K562 (cell line): ENCODE results near the gene POLN. TPM values are rescaled to one million over a fixed set of nuclear protein-coding genes. Genes with fewer than 3 reads are reported as not detected.

Experiments used
- ATAC-seq: fragments of 200-7000 bp; cut with Tn5 transposase; 3 replicates; pipeline ENCODE4 v1.9.1; 2020; ENCODE audit warnings: moderate library complexity
- BruUV-seq: library from RNA; stranded (reverse); fragments of 400-500 nt; replicated peaks from 2 replicates; lab custom pipeline; 2021; lab: Mats Ljungman, UMichigan
- CTCF ChIA-PET: fragments of 300-600 bp; formaldehyde crosslinking; extraction: SDS; loops from one replicate; lab custom pipeline; 2021; ENCODE audit warnings: low intra/inter-chr PET ratio; lab: Yijun Ruan, JAX
- POLR2A ChIA-PET: fragments of 300-600, 350-650 bp; sonication (Branson Sonifier 250); formaldehyde crosslinking; extraction: SDS; loops from one replicate; lab custom pipeline; 2021; ENCODE audit warnings: antibody characterized with exemption, inconsistent platforms; lab: Yijun Ruan, JAX
- DNase-seq, 4 experiments: peaks; one replicate each; pipeline versions ENCODE4 v3.0.0 to v3.0.0-alpha.2; 2011 to 2018; ENCODE audit warnings: low spot score in 3 of 4, mixed read lengths in 3 of 4; ENCODE audit errors: extremely low read depth in 1 of 4
- FAIRE-seq: peaks from 2 replicates; lab custom pipeline; 2011; peaks lifted over from hg19 to GRCh38; lab: Jason Lieb, UNC
- H2AFZ ChIP-seq: 2 replicates; pipeline ENCODE4 v1.6.0; 2011; ENCODE audit warnings: low read depth, low read length, control low read depth, inconsistent platforms
- H3K27ac ChIP-seq: fragments of 200-600 bp; 3 replicates; pipeline ENCODE4 v1.8.0; 2011; ENCODE audit warnings: low read depth, mild to moderate bottlenecking, control low read depth, inconsistent platforms, low read length, moderate library complexity, mixed read lengths; ENCODE audit errors: extremely low read depth
- H3K27me3 ChIP-seq, 2 experiments: fragments of 300-600 bp in 1 of 2; 2 replicates in 1 of 2; 3 replicates in 1 of 2; pipeline versions ENCODE4 v1.6.0 to v1.8.0; 2011; ENCODE audit warnings: inconsistent platforms in 2 of 2, low read length in 2 of 2, mild to moderate bottlenecking in 1 of 2, mixed read lengths in 1 of 2, moderate library complexity in 1 of 2; ENCODE audit not compliant: control insufficient read depth in 2 of 2, insufficient read depth in 2 of 2
- H3K36me3 ChIP-seq: fragments of 300-600 bp; 3 replicates; pipeline ENCODE4 v1.8.0; 2011; ENCODE audit warnings: mild to moderate bottlenecking, low read length, inconsistent platforms; ENCODE audit not compliant: control insufficient read depth, insufficient read depth
- H3K4me1 ChIP-seq, 2 experiments: fragments of 200-600 bp in 1 of 2; replicated peaks in 1 of 2; 2 replicates in 1 of 2; 3 replicates in 1 of 2; pipeline versions ENCODE4 v1.5.1 to v1.8.0; 2011; ENCODE audit warnings: inconsistent platforms in 2 of 2, low read length in 2 of 2, mild to moderate bottlenecking in 1 of 2, mixed read lengths in 1 of 2, moderate library complexity in 1 of 2; ENCODE audit not compliant: control insufficient read depth in 2 of 2, insufficient read depth in 2 of 2
- H3K4me2 ChIP-seq: 2 replicates; pipeline ENCODE4 v1.6.1; 2011; ENCODE audit warnings: low read length, control low read depth, inconsistent platforms, mixed read lengths; ENCODE audit not compliant: insufficient read depth
- H3K4me3 ChIP-seq: fragments of 200-600 bp; sonication (generic), shearing (Covaris generic); 2 replicates; pipeline ENCODE4 v1.5.1; 2016; ENCODE audit warnings: control low read depth, inconsistent platforms
- H3K79me2 ChIP-seq: fragments of 200-600 bp; 3 replicates; pipeline ENCODE4 v1.8.0; 2011; ENCODE audit warnings: low read length, inconsistent platforms; ENCODE audit not compliant: control insufficient read depth, insufficient read depth
- H3K9ac ChIP-seq, 2 experiments: 2 replicates each; pipeline versions ENCODE4 v1.6.0 to v1.6.1; 2011; ENCODE audit warnings: low read depth in 2 of 2, low read length in 2 of 2, control low read depth in 1 of 2, inconsistent platforms in 1 of 2, mild to moderate bottlenecking in 1 of 2, mixed read lengths in 1 of 2; ENCODE audit not compliant: insufficient read depth in 1 of 2
- H3K9me1 ChIP-seq: one replicate; pipeline ENCODE4 v1.6.0; 2011; ENCODE audit warnings: inconsistent platforms, mild to moderate bottlenecking, low read length, moderate library complexity; ENCODE audit not compliant: control insufficient read depth, insufficient read depth
- H3K9me3 ChIP-seq: replicated peaks from 2 replicates; pipeline ENCODE4 v1.5.1; 2011; ENCODE audit warnings: low read depth, low read length, inconsistent platforms; ENCODE audit not compliant: control insufficient read depth, insufficient read depth
- H4K20me1 ChIP-seq: replicated peaks from 2 replicates; pipeline ENCODE4 v1.6.1; 2011; ENCODE audit warnings: low read length, inconsistent platforms, mixed read lengths; ENCODE audit not compliant: control insufficient read depth, insufficient read depth
- HEY1 ChIP-seq: fragments of 250-450 bp; sonication (Bioruptor Pico); IDR thresholded peaks from 2 replicates; pipeline ENCODE4 v1.5.0; 2020; ENCODE audit warnings: mild to moderate bottlenecking, moderate library complexity, borderline replicate concordance
- HNRNPH1 ChIP-seq: fragments of 200-400 bp; formaldehyde crosslinking; optimal IDR thresholded peaks from 2 replicates; pipeline ENCODE3; 2017; ENCODE audit warnings: low read depth, mild to moderate bottlenecking, low read length, moderate library complexity
- L3MBTL2 ChIP-seq: fragments of 450-650 bp; IDR thresholded peaks from 2 replicates; pipeline ENCODE4 v1.6.1; 2016; ENCODE audit warnings: mild to moderate bottlenecking, moderate library complexity
- MAFK ChIP-seq: IDR thresholded peaks from 2 replicates; pipeline ENCODE4 v1.6.1; 2011; ENCODE audit warnings: low read length, improper control_type of control experiment
- POLR2G ChIP-seq: fragments of 200-400 bp; formaldehyde crosslinking; IDR thresholded peaks from 2 replicates; pipeline ENCODE4 v1.6.1; 2017; ENCODE audit warnings: low read depth, mild to moderate bottlenecking, antibody characterized with exemption, low read length, moderate library complexity
- TFAM ChIP-seq: fragments of 250-450 bp; sonication (Bioruptor Pico); conservative IDR thresholded peaks from 2 replicates; pipeline ENCODE4 v1.5.0; 2021; ENCODE audit warnings: mild to moderate bottlenecking, moderate library complexity
- ZNF445 ChIP-seq: fragments of 250-450 bp; sonication (Bioruptor Pico); IDR thresholded peaks from 2 replicates; pipeline ENCODE4 v1.4.0; 2020; ENCODE audit warnings: low read depth, mild to moderate bottlenecking, moderate library complexity
- ZNF75A ChIP-seq: fragments of 450-650 bp; formaldehyde crosslinking; IDR thresholded peaks from 2 replicates; pipeline ENCODE4 v1.4.0; 2020; ENCODE audit warnings: mild to moderate bottlenecking
- WGBS: fragments of 100-300 bp; shearing (Covaris generic); methylation state at CpG from one replicate; pipeline ENCODE4 v1.1.6; 2016; ENCODE audit warnings: low coverage, mixed read lengths; ENCODE audit not compliant: insufficient coverage; ENCODE audit errors: missing lambda C conversion rate; 5-methylcytosine and 5-hydroxymethylcytosine counted together
- in situ Hi-C: fragments of 300-500 bp; cut with MboI; formaldehyde crosslinking; loops from 4 replicates; pipeline ENCODE4 v1.15.0; 2018; ENCODE audit warnings: inconsistent platforms, mixed read lengths
- intact Hi-C: fragments of 100-400 bp; cut with micrococcal nuclease; formaldehyde crosslinking; loops from 2 replicates; pipeline ENCODE4 v1.14.2; 2022
- polyA plus RNA-seq, 8 experiments: library from polyadenylated mRNA; depleted of rRNA in 4 of 8; stranded (reverse) in 5 of 8; unstranded in 3 of 8; fragments of >200 nt; fragmentation: Nextera tagmentation in 2 of 8; fragmentation: Illumina TruSeq in 1 of 8; extraction: Ambion mirVana in 2 of 8; extraction: Trizol in 1 of 8; gene quantifications; 2 replicates each; pipeline versions ENCODE4 v1.2.1 to v1.2.3, GENCODE V29; 2011 to 2014; ENCODE audit warnings: inconsistent platforms in 1 of 8, missing spikeins in 1 of 8
- total RNA-seq, 7 experiments: library from RNA; depleted of rRNA in 6 of 7; stranded (reverse); fragments of >200 nt in 6 of 7; fragmentation: Illumina TruSeq in 2 of 7; extraction: Trizol in 2 of 7; gene quantifications; 2 replicates each; pipeline versions ENCODE4 v1.2.1 to v1.2.3, GENCODE V29; 2011 to 2021; ENCODE audit warnings: low replicate concordance in 1 of 7
- TF ChIP-seq, protein P1 (sequence below): fragments of 450-650 bp; IDR thresholded peaks from 2 replicates; pipeline ENCODE4 v1.6.1; 2018; ENCODE audit not compliant: partially characterized antibody
- TF ChIP-seq, protein P2 (sequence below): fragments of 450-650 bp; formaldehyde crosslinking; conservative IDR thresholded peaks from 2 replicates; pipeline ENCODE4 v1.4.0; 2022; ENCODE audit warnings: mild to moderate bottlenecking, missing genetic modification characterization
- TF ChIP-seq, protein P3 (sequence below): fragments of 450-650 bp; IDR thresholded peaks from 2 replicates; pipeline ENCODE4 v1.6.1; 2016; ENCODE audit warnings: borderline replicate concordance
- TF ChIP-seq, protein P4 (sequence below), 2 experiments: IDR thresholded peaks; 2 replicates each; pipeline ENCODE4 v1.6.1; 2011; ENCODE audit warnings: borderline replicate concordance in 1 of 2, control low read depth in 1 of 2, low read depth in 1 of 2, low read length in 1 of 2, mild to moderate bottlenecking in 1 of 2, mixed read lengths in 1 of 2, moderate library complexity in 1 of 2; ENCODE audit not compliant: insufficient read depth in 1 of 2, insufficient read length in 1 of 2, poor library complexity in 1 of 2, severe bottlenecking in 1 of 2; ENCODE audit errors: extremely low read depth in 1 of 2

The POLN gene
- total and polyA plus RNA-seq, 9 of the 15 experiments (the other 6 are each of a cell fraction or from before 2014, with no cell fraction given): 0.08 to 0.91 (median 0.32) TPM

DNA sequence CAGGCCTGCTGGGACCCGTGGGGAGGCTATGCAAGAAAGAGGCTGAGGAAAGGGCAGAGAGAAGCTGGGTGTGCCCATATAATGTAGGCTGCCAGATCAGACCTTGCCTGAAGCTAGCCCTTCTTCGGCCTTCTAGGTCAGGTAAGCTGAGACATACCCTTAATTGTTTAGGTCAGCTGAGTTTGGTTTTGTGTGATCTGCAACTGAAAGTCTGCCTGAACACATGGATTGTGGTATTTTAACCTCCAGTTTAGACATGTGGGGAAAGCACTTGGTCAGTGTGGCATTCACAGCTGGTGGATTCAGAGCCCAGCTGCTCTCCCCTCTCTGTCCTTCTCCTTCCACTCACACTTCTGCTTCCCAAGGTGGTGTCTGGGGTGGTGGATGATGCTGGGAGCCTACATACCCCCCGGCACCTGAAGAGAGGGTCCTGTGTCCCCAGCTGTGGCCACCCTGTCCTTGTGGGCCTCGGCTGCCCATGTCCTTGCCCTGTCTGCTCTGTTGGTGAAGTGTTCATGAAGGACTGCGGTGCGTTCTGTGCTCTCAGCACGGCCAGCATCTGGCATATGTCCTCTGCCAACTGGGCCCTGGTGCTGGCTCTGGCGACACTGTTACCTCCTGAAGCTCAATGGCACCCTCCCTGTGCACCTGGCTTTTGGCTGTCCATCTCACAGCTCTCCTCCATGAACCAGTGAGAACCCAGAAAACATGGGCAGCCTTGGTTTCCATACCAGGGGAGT, 100.7 kb downstream of the POLN start:
- H3K4me1 ChIP-seq: peaks cover 0 to 4% of the 10 kb centered on the region in 2 experiments; a peak in 2 of 5 replicates
- CTCF ChIA-PET: no interaction called here
- H3K9ac ChIP-seq: no peak overlapping the region
- H3K9me3 ChIP-seq: no peaks in the 10 kb centered on the region
- in situ Hi-C loops: no loop called here
- no peaks in the 10 kb centered on the region for H3K9me1 ChIP-seq
- POLR2A ChIA-PET: interaction anchor here (0.6 to 1.5 kb wide), 6 partner anchors 9 to 167 kb away, joined by 3 to 4 read pairs (median 4); no protein-coding TSS in a partner anchor
- intact Hi-C loops: no loop called here
- no peaks in the 10 kb centered on the region for H3K79me2 ChIP-seq
- no peaks in the 10 kb centered on the region for H4K20me1 ChIP-seq
- H3K4me3 ChIP-seq: no peak overlapping the region
- H3K27me3 ChIP-seq: peaks cover 9 to 39% of the 10 kb centered on the region in 2 experiments
- 3% methylated on average over 8 of the region's 8 CpGs for WGBS
- H3K4me2 ChIP-seq: no peak overlapping the region
- ATAC-seq (no peak), FAIRE-seq (no peak), DNase-seq (no peak)
- no TSS peak for BruUV-seq
- H2AFZ ChIP-seq: no peak overlapping the region
- H3K27ac ChIP-seq: no peak overlapping the region
- H3K36me3 ChIP-seq: no peaks in the 10 kb centered on the region
- no peak for TF ChIP-seq HNRNPH1
- TF ChIP-seq, protein P1, sequence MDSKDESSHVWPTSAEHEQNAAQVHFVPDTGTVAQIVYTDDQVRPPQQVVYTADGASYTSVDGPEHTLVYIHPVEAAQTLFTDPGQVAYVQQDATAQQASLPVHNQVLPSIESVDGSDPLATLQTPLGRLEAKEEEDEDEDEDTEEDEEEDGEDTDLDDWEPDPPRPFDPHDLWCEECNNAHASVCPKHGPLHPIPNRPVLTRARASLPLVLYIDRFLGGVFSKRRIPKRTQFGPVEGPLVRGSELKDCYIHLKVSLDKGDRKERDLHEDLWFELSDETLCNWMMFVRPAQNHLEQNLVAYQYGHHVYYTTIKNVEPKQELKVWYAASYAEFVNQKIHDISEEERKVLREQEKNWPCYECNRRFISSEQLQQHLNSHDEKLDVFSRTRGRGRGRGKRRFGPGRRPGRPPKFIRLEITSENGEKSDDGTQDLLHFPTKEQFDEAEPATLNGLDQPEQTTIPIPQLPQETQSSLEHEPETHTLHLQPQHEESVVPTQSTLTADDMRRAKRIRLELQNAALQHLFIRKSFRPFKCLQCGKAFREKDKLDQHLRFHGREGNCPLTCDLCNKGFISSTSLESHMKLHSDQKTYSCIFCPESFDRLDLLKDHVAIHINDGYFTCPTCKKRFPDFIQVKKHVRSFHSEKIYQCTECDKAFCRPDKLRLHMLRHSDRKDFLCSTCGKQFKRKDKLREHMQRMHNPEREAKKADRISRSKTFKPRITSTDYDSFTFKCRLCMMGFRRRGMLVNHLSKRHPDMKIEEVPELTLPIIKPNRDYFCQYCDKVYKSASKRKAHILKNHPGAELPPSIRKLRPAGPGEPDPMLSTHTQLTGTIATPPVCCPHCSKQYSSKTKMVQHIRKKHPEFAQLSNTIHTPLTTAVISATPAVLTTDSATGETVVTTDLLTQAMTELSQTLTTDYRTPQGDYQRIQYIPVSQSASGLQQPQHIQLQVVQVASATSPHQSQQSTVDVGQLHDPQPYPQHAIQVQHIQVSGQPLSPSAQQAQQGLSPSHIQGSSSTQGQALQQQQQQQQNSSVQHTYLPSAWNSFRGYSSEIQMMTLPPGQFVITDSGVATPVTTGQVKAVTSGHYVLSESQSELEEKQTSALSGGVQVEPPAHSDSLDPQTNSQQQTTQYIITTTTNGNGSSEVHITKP: no peak
- no peak for TF ChIP-seq ZNF445
- TF ChIP-seq, protein P2, sequence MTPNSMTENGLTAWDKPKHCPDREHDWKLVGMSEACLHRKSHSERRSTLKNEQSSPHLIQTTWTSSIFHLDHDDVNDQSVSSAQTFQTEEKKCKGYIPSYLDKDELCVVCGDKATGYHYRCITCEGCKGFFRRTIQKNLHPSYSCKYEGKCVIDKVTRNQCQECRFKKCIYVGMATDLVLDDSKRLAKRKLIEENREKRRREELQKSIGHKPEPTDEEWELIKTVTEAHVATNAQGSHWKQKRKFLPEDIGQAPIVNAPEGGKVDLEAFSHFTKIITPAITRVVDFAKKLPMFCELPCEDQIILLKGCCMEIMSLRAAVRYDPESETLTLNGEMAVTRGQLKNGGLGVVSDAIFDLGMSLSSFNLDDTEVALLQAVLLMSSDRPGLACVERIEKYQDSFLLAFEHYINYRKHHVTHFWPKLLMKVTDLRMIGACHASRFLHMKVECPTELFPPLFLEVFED (CRISPR knock-in tag): no peak
- no peak for TF ChIP-seq HEY1 (CRISPR knock-in tag)
- TF ChIP-seq ZNF75A (CRISPR knock-in tag): no peak
- TF ChIP-seq L3MBTL2: no peak
- TF ChIP-seq MAFK: no peak
- TF ChIP-seq, protein P3, sequence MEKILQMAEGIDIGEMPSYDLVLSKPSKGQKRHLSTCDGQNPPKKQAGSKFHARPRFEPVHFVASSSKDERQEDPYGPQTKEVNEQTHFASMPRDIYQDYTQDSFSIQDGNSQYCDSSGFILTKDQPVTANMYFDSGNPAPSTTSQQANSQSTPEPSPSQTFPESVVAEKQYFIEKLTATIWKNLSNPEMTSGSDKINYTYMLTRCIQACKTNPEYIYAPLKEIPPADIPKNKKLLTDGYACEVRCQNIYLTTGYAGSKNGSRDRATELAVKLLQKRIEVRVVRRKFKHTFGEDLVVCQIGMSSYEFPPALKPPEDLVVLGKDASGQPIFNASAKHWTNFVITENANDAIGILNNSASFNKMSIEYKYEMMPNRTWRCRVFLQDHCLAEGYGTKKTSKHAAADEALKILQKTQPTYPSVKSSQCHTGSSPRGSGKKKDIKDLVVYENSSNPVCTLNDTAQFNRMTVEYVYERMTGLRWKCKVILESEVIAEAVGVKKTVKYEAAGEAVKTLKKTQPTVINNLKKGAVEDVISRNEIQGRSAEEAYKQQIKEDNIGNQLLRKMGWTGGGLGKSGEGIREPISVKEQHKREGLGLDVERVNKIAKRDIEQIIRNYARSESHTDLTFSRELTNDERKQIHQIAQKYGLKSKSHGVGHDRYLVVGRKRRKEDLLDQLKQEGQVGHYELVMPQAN: no peak
- TF ChIP-seq POLR2G: no peak
- TF ChIP-seq, protein P4, sequence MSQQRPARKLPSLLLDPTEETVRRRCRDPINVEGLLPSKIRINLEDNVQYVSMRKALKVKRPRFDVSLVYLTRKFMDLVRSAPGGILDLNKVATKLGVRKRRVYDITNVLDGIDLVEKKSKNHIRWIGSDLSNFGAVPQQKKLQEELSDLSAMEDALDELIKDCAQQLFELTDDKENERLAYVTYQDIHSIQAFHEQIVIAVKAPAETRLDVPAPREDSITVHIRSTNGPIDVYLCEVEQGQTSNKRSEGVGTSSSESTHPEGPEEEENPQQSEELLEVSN (IDR thresholded peaks at IDR 0.05; ENCODE audit: borderline replicate concordance in 1 of 2, extremely low read depth in 1 of 2, insufficient read depth in 1 of 2, insufficient read length in 1 of 2, low read depth in 1 of 2, low read length in 1 of 2, poor library complexity in 1 of 2, severe bottlenecking in 1 of 2): no peak
- TF ChIP-seq TFAM (CRISPR knock-in tag): no peak
